ENCODE data around the gene DKK2.

Gene DKK2

DNA sequence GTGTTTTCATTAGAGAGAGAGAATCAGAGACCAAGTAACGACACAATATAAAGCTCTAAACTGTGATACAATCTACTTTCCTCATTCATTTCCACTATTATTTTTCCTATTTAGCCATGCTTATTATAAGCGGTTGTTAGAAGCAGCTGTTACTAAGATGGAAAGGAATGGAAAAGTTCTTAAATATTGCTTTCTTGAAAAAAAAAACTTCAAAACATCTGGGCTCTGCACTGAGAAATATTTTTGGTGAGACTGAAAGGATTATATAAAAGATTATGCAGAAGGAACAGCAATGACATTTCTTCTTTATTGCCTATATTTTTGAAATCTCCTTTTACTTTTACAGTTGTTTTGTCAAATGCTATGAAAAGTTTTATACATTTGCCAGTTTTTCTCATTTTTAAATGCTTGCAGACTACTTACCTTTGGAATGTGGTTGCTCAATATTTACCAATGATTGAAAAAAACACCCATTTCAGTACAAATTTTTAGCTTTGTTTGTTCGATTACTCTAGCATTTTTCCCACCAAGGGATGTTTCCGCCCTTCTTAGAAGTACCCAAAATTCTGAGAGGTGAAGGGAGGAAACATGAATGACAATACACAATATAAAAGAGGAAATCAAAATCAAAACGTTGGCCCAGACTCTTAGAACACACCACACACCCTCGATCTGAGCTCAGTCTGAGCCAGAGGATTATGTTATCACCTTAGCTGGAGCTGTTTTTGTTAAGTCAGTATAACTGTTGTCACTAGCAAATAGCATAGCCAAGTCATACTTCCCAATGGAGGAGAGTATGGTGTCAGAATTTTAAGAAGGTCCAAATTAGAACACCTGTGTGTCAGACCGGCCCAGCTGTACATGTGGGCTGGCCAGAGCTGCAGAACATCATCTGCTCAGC is 18.4 kb downstream of the DKK2 start:
- DNase-seq: no peak

DNA sequence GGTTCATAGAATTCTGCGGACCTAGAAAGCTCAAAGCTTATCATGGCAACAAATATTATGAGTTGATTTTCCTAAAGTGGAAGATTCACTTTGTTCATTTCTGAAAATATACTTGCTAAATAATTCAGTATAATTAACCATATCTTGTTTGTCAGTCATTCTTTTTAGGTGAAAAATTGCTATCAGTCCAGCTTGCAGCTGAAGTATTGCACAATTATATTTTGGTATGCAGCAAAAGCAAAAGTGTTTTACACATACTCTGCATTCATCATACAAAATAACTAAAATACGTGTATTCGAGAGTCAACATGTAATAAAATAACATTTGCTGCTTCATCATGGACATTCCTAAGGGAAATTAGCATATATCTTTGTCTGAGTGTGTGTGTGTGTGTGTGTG is 24.8 kb downstream of the DKK2 start:
- DNase-seq: no peak

- no peak for DNase-seq
Measured at GRCh38 chr4:107009196-107009968, 26.7 kb downstream of the DKK2 start.

GRCh38 chr4:107008115-107008514 is 28.0 kb downstream of the DKK2 start:
- no peak for DNase-seq

GRCh38 chr4:107006218-107006617 is 29.9 kb downstream of the DKK2 start:
- DNase-seq: no peak

DNA sequence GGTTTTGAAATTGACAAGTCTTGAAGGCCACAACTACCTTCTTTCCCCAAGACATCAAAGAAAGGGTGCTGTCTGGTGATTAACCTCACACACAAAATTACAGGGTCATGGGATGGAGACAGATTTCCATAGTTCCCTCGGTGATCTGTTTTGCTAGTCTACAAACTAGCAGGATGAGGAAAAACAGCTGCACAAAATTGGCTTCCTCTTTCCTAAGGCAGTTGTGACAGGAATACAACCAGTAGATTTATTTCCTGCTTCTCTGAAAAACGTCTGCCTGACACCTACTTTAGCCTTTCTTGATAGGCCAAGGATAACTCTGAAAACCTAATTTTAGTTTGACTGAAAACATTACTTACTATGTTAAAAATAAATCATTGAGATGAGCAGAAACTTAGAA is 39.6 kb downstream of the DKK2 start:
- no peak for DNase-seq

GRCh38 chr4:106993827-106994226 is 42.3 kb downstream of the DKK2 start:
- no peak for DNase-seq

- no peak for DNase-seq
Measured at GRCh38 chr4:106987311-106987710, 48.8 kb downstream of the DKK2 start.

GRCh38 chr4:106986486-106986885 is 49.6 kb downstream of the DKK2 start:
- DNase-seq: peak; percentile 78

GRCh38 chr4:106985830-106986229 is 50.3 kb downstream of the DKK2 start:
- DNase-seq: peak; percentile 27

- no peak for DNase-seq
Measured at GRCh38 chr4:106982711-106983211, 53.4 kb downstream of the DKK2 start.

DNA sequence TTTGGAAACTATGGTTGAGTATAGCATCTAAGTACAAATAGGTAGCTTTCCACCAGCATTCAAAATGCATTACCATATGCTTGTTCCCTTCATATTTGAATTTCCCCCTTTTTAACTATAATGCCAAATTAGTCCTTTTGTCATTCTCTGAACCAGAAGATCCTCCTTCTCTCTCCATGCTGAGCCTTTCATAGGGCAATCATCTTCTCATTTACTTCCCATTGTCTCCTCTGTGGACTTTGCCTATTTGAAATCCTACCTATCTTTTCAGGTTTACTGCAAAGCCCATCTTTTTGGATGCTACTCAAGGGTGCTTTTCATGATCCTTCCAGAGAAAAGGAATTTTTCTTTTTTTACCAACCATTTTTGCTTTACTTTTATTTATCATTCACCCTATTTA is 54.7 kb downstream of the DKK2 start:
- no peak for DNase-seq

GRCh38 chr4:106979476-106979875 is 56.6 kb downstream of the DKK2 start:
- no peak for DNase-seq

DNA sequence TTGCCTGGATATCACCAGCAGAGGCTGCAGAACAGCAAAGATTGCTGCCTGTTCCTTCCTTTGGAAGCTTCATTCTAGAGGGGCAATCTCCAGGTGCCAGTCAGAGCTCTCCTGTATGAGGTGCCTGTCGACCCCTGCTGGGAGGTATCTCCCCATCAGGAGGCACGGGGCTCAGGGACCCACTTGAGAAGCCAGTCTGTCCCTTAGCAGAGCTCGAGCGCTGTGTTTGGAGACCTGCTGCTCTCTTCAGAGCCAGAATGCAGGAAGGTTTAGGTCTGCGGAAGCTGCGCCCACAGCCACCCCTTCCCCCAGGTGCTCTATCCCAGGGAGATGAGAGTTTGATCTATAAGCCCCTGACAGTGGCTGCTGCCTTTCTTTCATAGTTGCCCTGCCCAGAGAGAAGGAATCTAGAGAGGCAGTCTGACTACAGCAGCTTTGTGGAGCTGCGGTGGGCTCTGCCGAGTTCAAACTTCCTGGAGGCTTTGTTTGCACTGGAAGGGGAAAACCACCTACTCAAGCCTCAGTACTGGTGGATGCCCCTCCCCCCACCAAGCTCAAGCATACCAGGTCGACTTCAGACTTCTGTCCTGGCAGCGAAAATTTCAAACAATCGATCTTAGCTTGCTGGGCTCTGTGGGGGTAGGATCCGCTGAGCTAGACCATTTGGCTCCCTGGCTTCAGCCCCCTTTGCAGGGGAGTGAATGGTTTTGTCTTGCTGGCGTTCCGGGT is 57.9 kb downstream of the DKK2 start:
- DNase-seq: no peak

- no peak for DNase-seq
Measured at GRCh38 chr4:106971636-106972035, 64.5 kb downstream of the DKK2 start.

GRCh38 chr4:106967892-106968291 is 68.2 kb downstream of the DKK2 start:
- no peak for DNase-seq

- no peak for DNase-seq
Measured at GRCh38 chr4:106953036-106953705, 82.9 kb downstream of the DKK2 start.

GRCh38 chr4:106951891-106952290 is 84.2 kb downstream of the DKK2 start:
- no peak for DNase-seq

GRCh38 chr4:106941841-106942240 is 94.3 kb downstream of the DKK2 start:
- DNase-seq: no peak

- DNase-seq: no peak
Measured at GRCh38 chr4:106930522-106930921, 105.6 kb downstream of the DKK2 start.

DNA sequence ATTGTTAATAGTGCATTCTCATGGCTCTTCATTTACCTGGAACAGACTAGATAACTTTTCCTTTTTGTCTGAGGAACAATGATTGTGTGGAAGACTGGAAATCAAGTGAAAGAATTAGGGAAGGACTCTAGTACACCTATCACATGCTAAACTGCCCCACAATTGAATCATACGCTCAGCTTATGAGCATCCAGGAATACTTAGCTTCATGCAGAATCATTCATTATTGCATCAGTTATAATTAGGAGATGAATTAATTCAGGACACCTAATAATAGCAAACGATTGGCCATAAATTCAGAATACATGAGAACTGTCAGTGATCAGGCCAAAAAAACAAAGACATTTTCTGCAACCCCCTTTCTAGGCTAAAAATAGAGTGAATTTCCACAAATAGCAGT is 106.9 kb downstream of the DKK2 start:
- no peak for DNase-seq

GRCh38 chr4:106914223-106914622 is 121.9 kb downstream of the DKK2 start:
- no peak for DNase-seq
